SK-MEL-5 (cell line): ENCODE measurements around the gene TMED4. TPM values are rescaled to one million over a fixed set of nuclear protein-coding genes. Genes with fewer than 3 reads are reported as not detected.
"Not testable (repeated sequence)": the region's sequence is repeated elsewhere in the genome, so short reads cannot be mapped to it uniquely, and the experiment has no call there.

ENCODE experiments used
- DNase-seq: peaks from one replicate; pipeline ENCODE4 v3.0.0-alpha.2; 2016; ENCODE audit warnings: low read depth, low spot score
- in situ Hi-C: cut with HindIII; loops from 2 replicates; pipeline ENCODE4 v1.10.0; 2016; ENCODE audit warnings: low sequenced_read_pairs, high pct_unique_total_duplicates, low pct_unique_long_range_greater_than_20kb
- total RNA-seq: library from RNA; depleted of rRNA; stranded (reverse); fragments of >200 nt; shearing (Covaris generic); gene quantifications from 2 replicates; pipeline ENCODE4 v1.2.3, GENCODE V29; 2014

Gene TMED4
- total RNA-seq, 1 experiment from 2014 or later = 177 TPM

- DNase-seq = no peak
- in situ Hi-C loops = no loop called here
These were observed 5.8 kb downstream of the TMED4 start for GRCh38 chr7:44576228-44576627.

- in situ Hi-C loops = no loop called here
- no peak for DNase-seq
These were observed 7.0 kb downstream of the TMED4 start for GRCh38 chr7:44575054-44575453.

GRCh38 chr7:44574287-44574872 is 7.7 kb downstream of the TMED4 start:
- DNase-seq = no peak
- in situ Hi-C loops = no loop called here

DNA sequence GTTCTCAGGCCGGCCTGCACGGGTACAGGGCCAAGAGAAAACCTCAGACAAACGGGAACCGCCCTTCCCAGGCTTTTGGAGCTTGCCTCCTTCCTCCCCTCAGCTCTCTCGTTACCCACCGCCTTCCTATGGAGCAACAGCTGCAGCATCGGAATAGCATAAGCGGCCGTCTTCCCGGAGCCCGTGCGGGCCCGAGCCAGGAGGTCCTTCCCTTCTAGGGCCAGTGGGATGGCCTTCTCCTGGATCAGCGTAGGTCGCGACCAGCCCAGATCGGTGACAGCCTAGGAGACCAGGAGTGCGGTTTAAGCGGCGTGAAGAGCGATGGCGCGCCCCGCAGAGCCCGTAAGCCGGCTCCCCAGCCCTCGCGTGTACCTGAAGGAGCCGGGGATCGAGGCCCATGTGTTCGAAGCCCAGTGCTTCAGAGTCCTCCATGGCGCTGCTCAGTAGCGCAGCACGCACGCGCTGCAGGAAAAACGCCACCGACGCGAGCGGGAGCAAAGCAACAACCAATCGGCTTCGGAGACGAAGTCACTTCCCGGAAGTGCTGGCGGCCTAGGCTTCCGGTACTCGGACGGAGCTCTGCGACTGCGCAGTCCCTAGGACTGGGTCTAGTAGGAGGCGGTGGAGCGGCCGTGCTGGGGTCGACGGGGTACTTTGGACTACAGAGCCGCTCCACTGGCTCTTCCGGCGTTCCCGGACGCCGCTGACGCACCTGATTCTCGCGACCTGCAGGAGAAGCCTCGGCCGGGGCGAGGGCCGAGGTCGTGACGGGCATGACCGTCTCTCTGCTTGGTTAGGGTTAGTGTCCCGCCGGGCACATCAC is 8.4 kb downstream of the TMED4 start, which contains the start of gene DDX56:
Gene DDX56 (minus strand): TSS at position 445 of the 823 bp plus-strand sequence. CDS start 13 bp downstream, at position 432.
- in situ Hi-C loops = no loop called here
- DNase-seq = peak; percentile 99

- no peak for DNase-seq
- in situ Hi-C loops = no loop called here
These were observed 9.3 kb downstream of the TMED4 start for GRCh38 chr7:44572771-44573170.

- in situ Hi-C loops = no loop called here
- no peak for DNase-seq
These were observed 12.1 kb downstream of the TMED4 start for GRCh38 chr7:44569959-44570358.

- in situ Hi-C loops = no loop called here
- no peak for DNase-seq
These were observed 13.1 kb downstream of the TMED4 start for GRCh38 chr7:44568771-44569560.

DNA sequence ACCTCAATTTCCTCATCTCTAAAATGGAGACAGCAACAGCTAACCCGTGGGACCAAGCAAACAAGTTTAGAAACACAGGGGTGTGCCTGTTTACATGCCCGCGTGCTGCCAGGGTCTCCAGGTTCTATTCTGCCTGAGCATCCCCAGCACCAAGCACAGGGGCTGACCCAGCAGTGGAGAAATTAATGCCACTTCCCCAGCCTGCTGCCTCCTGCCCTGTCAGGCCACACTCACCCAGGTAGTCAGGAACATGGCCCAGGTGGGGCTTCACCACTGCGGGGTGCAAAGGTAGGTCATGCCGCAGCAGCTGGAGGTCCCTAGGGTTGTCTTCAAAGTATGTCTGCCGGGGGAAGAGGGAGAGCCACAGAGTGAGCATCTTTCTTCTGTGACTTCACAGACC is 14.1 kb downstream of the TMED4 start:
- no peak for DNase-seq
- in situ Hi-C loops = no loop called here

DNA sequence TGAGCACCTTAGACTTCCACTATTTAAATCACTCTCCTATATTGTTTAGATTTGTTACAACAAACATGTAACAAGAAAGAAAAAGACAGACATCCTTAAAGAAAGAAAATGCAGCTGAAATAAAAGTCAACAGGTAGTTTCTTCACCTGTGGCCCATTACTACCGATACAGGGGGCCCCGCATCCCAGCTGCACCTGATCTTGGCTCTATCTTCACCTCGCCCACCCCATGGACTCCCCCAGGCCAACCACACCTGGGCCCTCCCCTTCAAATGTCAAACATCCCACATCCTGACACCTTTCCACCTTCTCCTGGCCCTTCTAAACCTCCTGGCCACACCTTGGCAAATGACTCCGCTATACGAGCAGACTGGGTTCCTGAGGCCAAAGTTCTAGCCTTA is 15.4 kb downstream of the TMED4 start:
- in situ Hi-C loops = no loop called here
- no peak for DNase-seq

- in situ Hi-C loops = no loop called here
- no peak for DNase-seq
These were observed 16.1 kb downstream of the TMED4 start for GRCh38 chr7:44565795-44566559.

DNA sequence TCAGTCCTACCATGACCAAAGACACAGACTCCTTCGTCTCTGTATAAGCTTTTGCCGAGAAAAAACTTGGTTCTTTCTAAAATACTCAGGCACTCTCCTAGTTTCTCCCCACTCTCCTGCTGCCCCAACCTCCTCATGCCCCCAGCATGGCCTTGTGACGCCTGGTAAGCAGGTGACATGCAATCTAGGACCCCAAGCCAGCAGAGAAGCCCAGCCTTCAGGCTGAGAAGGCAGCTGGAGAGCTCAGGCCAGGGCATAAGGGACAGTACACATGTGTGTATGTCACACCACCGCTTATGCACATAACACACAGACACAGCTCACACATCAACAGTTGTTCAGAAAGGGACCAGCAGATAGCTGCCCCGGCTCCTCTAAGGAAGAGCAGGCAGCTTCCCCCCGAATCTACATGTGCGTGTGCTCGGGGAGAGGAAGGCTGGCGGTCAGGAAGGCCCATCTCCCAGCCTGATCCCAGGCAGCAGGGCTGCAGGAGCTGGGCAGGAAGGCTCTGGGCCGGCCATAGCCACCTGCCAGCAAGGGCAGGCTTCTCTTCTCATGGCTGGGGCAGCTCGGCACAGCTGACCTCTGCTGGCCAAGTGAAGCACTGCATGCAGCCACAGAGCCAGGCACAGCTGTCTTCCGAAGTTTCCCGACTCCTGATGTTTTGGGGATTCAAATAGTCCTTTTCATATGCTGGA is 16.8 kb downstream of the TMED4 start:
- in situ Hi-C loops = no loop called here
- DNase-seq = peak; percentile 82

- DNase-seq = no peak
- in situ Hi-C loops = no loop called here
These were observed 17.4 kb downstream of the TMED4 start for GRCh38 chr7:44564606-44565005.

GRCh38 chr7:44563171-44563679 is 18.8 kb downstream of the TMED4 start:
- in situ Hi-C loops = no loop called here
- DNase-seq = no peak

DNA sequence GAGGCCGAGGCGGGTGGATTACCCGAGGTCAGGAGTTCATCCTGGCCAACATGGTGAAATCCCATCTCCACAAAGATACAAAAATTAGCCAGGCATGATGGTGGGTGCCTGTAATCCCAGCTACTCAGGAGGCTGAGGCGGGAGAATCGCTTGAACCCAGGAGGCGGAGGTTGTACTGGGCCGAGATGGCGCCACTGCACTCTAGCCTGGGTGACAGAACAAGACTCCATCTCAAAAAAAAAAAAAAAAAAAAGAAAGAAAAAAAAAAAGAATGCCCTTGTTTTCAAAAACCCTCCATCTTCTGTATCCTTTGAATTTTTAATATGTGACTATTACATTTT is 19.4 kb downstream of the TMED4 start:
- in situ Hi-C loops, DNase-seq: not testable (repeated sequence)

DNA sequence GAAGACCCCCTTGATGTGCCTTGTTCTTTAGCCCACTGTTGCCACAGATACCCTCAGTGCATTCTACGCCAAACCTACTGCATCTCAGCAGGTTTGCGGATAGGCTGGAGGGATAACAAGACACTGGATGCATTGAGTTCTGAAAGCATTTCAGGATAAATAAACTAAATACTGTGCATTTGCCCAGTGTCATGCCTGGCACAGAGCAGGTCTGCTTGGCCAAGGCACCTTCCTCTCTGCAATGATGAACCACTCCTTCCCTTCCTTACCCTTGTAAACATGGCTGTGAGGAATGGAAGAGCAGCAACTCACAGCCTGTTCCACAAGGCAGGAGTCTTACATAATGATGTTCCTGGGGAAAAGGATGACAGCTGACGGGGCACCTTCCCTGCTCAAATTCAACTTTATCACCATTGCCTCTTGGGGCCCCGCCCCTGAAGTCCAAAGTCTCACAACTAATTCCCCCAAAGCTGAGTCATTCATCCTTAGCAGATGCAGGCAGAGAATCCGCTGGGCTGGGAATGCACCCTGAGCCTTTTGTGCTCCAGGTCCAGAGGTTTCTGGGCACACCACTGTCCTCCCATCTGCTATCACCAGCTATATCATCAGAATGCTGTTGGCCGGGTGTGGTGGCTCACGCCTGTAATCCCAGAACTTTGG is 19.9 kb downstream of the TMED4 start:
- in situ Hi-C loops = no loop called here
- no peak for DNase-seq

GRCh38 chr7:44561481-44561880 is 20.6 kb downstream of the TMED4 start:
- in situ Hi-C loops = no loop called here

GRCh38 chr7:44559485-44559884 is 22.5 kb downstream of the TMED4 start:
- no peak for DNase-seq
- in situ Hi-C loops = no loop called here

More at GRCh38 chr7:44561481-44561880, 20.6 kb downstream of the TMED4 start:
- DNase-seq = no peak
